ENCODE results near the gene ATXN10.

DNA sequence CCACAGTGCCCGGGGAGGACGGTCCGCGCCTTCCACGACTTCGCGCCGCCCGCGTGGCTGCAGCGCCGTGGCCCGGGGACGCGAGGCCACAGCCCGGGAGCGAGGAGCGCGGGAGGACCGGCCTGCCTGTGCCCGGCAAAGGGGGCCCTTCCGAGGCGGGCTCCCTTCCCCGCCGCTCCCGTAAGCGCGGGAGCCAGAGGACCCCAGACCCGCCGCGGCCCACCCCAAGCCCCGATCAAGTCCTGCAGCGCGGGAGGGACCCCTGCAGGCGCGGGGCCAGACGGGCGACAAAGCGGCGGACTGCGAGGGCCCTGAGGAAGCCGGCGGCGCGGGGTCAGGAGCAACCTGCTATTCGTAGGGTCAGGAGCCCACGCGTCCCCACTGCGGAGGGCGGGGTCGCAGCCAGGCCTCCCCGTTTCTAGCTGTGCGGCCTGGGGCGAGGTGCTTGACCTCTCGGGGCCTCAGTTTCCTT is 195.0 kb downstream of the ATXN10 start:
- no peak for TF ChIP-seq MYC (IDR thresholded peaks at IDR 0.05; ENCODE audit: low read depth, low read length)
- TF ChIP-seq, protein P1, sequence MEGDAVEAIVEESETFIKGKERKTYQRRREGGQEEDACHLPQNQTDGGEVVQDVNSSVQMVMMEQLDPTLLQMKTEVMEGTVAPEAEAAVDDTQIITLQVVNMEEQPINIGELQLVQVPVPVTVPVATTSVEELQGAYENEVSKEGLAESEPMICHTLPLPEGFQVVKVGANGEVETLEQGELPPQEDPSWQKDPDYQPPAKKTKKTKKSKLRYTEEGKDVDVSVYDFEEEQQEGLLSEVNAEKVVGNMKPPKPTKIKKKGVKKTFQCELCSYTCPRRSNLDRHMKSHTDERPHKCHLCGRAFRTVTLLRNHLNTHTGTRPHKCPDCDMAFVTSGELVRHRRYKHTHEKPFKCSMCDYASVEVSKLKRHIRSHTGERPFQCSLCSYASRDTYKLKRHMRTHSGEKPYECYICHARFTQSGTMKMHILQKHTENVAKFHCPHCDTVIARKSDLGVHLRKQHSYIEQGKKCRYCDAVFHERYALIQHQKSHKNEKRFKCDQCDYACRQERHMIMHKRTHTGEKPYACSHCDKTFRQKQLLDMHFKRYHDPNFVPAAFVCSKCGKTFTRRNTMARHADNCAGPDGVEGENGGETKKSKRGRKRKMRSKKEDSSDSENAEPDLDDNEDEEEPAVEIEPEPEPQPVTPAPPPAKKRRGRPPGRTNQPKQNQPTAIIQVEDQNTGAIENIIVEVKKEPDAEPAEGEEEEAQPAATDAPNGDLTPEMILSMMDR (IDR thresholded peaks at IDR 0.05; ENCODE audit: low read depth, low read length) = no peak
- TF ChIP-seq POLR2A (IDR thresholded peaks at IDR 0.05; ENCODE audit: extremely low read depth, insufficient read length) = no peak

Data from NB4 (cell line).